ENCODE data around the gene SRP14.
A peak's percentile ranks its signal among the peaks of the same experiment; 100 is the strongest.

- TF ChIP-seq, protein P1, sequence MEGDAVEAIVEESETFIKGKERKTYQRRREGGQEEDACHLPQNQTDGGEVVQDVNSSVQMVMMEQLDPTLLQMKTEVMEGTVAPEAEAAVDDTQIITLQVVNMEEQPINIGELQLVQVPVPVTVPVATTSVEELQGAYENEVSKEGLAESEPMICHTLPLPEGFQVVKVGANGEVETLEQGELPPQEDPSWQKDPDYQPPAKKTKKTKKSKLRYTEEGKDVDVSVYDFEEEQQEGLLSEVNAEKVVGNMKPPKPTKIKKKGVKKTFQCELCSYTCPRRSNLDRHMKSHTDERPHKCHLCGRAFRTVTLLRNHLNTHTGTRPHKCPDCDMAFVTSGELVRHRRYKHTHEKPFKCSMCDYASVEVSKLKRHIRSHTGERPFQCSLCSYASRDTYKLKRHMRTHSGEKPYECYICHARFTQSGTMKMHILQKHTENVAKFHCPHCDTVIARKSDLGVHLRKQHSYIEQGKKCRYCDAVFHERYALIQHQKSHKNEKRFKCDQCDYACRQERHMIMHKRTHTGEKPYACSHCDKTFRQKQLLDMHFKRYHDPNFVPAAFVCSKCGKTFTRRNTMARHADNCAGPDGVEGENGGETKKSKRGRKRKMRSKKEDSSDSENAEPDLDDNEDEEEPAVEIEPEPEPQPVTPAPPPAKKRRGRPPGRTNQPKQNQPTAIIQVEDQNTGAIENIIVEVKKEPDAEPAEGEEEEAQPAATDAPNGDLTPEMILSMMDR (IDR thresholded peaks at IDR 0.05) = no peak
- TF ChIP-seq POLR2A (IDR thresholded peaks at IDR 0.05) = peak; percentile 32 to 75
Observed at GRCh38 chr15:40081691-40082194, 42.8 kb upstream of the SRP14 start.
